Loucy (cell line): ENCODE results near the gene SND1.

Experiments used
- CTCF ChIP-seq: fragments of 200-600 bp; sonication (generic); conservative IDR thresholded peaks from 2 replicates; pipeline ENCODE4 v1.5.1; 2014; ENCODE audit warnings: mild to moderate bottlenecking, antibody characterized with exemption, low read length
- EZH2phosphoT487 ChIP-seq: fragments of 200-600 bp; IDR thresholded peaks from 2 replicates; pipeline ENCODE4 v1.6.1; 2018; ENCODE audit warnings: antibody characterized with exemption, mild to moderate bottlenecking, moderate library complexity, borderline replicate concordance

GRCh38 chr7:127809261-127809702 is 157.3 kb downstream of the SND1 start:
- TF ChIP-seq CTCF (no peak), EZH2phosphoT487 (no peak)
